H9 (cell line): ENCODE results near the gene PLXNA4. TPM values are rescaled to one million over a fixed set of nuclear protein-coding genes. Genes with fewer than 3 reads are reported as not detected.

Experiments
- DNase-seq: peaks from one replicate; pipeline ENCODE4 v3.0.0-alpha.2; 2017
- H2AFZ ChIP-seq: one replicate; pipeline ENCODE4 v1.6.1; 2013; ENCODE audit warnings: mild to moderate bottlenecking, low read length, control low read depth, moderate library complexity
- H2AK5ac ChIP-seq: 2 replicates; pipeline ENCODE4 v1.6.1; 2013; ENCODE audit warnings: low read length, control low read depth, mixed read lengths; ENCODE audit not compliant: insufficient read length
- H2BK120ac ChIP-seq: one replicate; pipeline ENCODE4 v1.6.1; 2013; ENCODE audit warnings: low read depth, mild to moderate bottlenecking, low read length, control low read depth, inconsistent platforms; ENCODE audit not compliant: poor library complexity, severe bottlenecking
- H2BK12ac ChIP-seq: 2 replicates; pipeline ENCODE4 v1.6.1; 2013; ENCODE audit warnings: low read length, control low read depth, mixed read lengths, low read depth; ENCODE audit not compliant: insufficient read length
- H2BK15ac ChIP-seq: 2 replicates; pipeline ENCODE4 v1.6.1; 2013; ENCODE audit warnings: low read depth, low read length, control low read depth
- H2BK20ac ChIP-seq: one replicate; pipeline ENCODE4 v1.6.1; 2013; ENCODE audit warnings: low read depth, mild to moderate bottlenecking, low read length, control low read depth, inconsistent platforms; ENCODE audit not compliant: poor library complexity, severe bottlenecking
- H2BK5ac ChIP-seq: 2 replicates; pipeline ENCODE4 v1.6.1; 2013; ENCODE audit warnings: low read length, control low read depth, mixed read lengths; ENCODE audit not compliant: insufficient read length
- H3K14ac ChIP-seq: 2 replicates; pipeline ENCODE4 v1.6.1; 2013; ENCODE audit warnings: low read length, control low read depth; ENCODE audit not compliant: insufficient read depth
- H3K18ac ChIP-seq: 2 replicates; pipeline ENCODE4 v1.6.1; 2013; ENCODE audit warnings: low read depth, mild to moderate bottlenecking, mixed read lengths, low read length, control low read depth; ENCODE audit not compliant: insufficient read length
- H3K23ac ChIP-seq: 2 replicates; pipeline ENCODE4 v1.6.1; 2013; ENCODE audit warnings: low read length, control low read depth, mixed read lengths, low read depth; ENCODE audit not compliant: insufficient read length
- H3K23me2 ChIP-seq: 2 replicates; pipeline ENCODE4 v1.6.1; 2013; ENCODE audit warnings: low read depth, mild to moderate bottlenecking, mixed read lengths, low read length, control low read depth; ENCODE audit not compliant: insufficient read length, poor library complexity, severe bottlenecking
- H3K27ac ChIP-seq: 2 replicates; pipeline ENCODE4 v1.5.1; 2013; ENCODE audit warnings: low read length, control low read depth, mixed read lengths, low read depth; ENCODE audit not compliant: insufficient read length
- H3K27me3 ChIP-seq: 2 replicates; pipeline ENCODE4 v1.6.1; 2013; ENCODE audit warnings: low read length, control low read depth, inconsistent platforms; ENCODE audit not compliant: insufficient read depth
- H3K4ac ChIP-seq: 2 replicates; pipeline ENCODE4 v1.6.1; 2013; ENCODE audit warnings: low read depth, mild to moderate bottlenecking, control low read depth, inconsistent platforms, low read length, moderate library complexity
- H3K4me1 ChIP-seq: 2 replicates; pipeline ENCODE4 v1.6.1; 2013; ENCODE audit warnings: low read length, control low read depth, inconsistent platforms; ENCODE audit not compliant: insufficient read depth
- H3K4me2 ChIP-seq: 2 replicates; pipeline ENCODE4 v1.6.1; 2013; ENCODE audit warnings: low read length, control low read depth, mixed read lengths; ENCODE audit not compliant: insufficient read length, insufficient read depth
- H3K56ac ChIP-seq: 2 replicates; pipeline ENCODE4 v1.6.1; 2013; ENCODE audit warnings: low read depth, mild to moderate bottlenecking, mixed read lengths, low read length, control low read depth; ENCODE audit not compliant: insufficient read length
- H3K79me1 ChIP-seq: 2 replicates; pipeline ENCODE4 v1.6.1; 2013; ENCODE audit warnings: low read depth, mild to moderate bottlenecking, moderate library complexity, low read length, control low read depth, inconsistent platforms; ENCODE audit not compliant: insufficient read depth, poor library complexity, severe bottlenecking
- H3K79me2 ChIP-seq: 2 replicates; pipeline ENCODE4 v1.6.1; 2013; ENCODE audit warnings: low read length, control low read depth, inconsistent platforms; ENCODE audit not compliant: insufficient read depth
- H3K9ac ChIP-seq: 2 replicates; pipeline ENCODE4 v1.6.1; 2013; ENCODE audit warnings: low read length, control low read depth, mixed read lengths; ENCODE audit not compliant: insufficient read length; ENCODE audit errors: extremely low read depth
- H3K9me3 ChIP-seq: one replicate; pipeline ENCODE4 v1.6.1; 2013; ENCODE audit warnings: low read depth, low read length, inconsistent platforms; ENCODE audit not compliant: control insufficient read depth
- H3T11ph ChIP-seq: one replicate; pipeline ENCODE4 v1.6.1; 2013; ENCODE audit warnings: mild to moderate bottlenecking, low read length, control low read depth, inconsistent platforms
- H4K20me1 ChIP-seq: one replicate; pipeline ENCODE4 v1.6.1; 2013; ENCODE audit not compliant: control insufficient read depth, insufficient read length, insufficient read depth
- H4K5ac ChIP-seq: 2 replicates; pipeline ENCODE4 v1.6.1; 2013; ENCODE audit warnings: low read depth, mild to moderate bottlenecking, mixed read lengths, low read length, control low read depth; ENCODE audit not compliant: insufficient read length
- H4K8ac ChIP-seq: replicated peaks from 2 replicates; pipeline ENCODE4 v1.6.1; 2013; ENCODE audit warnings: low read length, control low read depth, mixed read lengths, low read depth; ENCODE audit not compliant: insufficient read length
- H4K91ac ChIP-seq: 2 replicates; pipeline ENCODE4 v1.6.1; 2013; ENCODE audit warnings: low read depth, mild to moderate bottlenecking, moderate library complexity, mixed read lengths, low read length, control low read depth; ENCODE audit not compliant: insufficient read length
- H3K27ac Mint-ChIP-seq, 3 experiments: 2 replicates in 2 of 3; 3 replicates in 1 of 3; pipeline ENCODE4 v1.8.0; 2020 to 2021; ENCODE audit warnings: mixed read lengths in 3 of 3, mild to moderate bottlenecking in 1 of 3, moderate library complexity in 1 of 3
- H3K27me3 Mint-ChIP-seq: 2 replicates; pipeline ENCODE4 v1.8.0; 2021; ENCODE audit warnings: low read depth, mild to moderate bottlenecking, moderate library complexity, mixed read lengths
- H3K36me3 Mint-ChIP-seq, 3 experiments: 2 replicates in 2 of 3; 3 replicates in 1 of 3; pipeline ENCODE4 v1.8.0; 2020 to 2021; ENCODE audit warnings: low read depth in 3 of 3, mixed read lengths in 3 of 3; ENCODE audit not compliant: insufficient read depth in 1 of 3
- H3K4me1 Mint-ChIP-seq, 2 experiments: 2 replicates each; pipeline ENCODE4 v1.8.0; 2020; ENCODE audit warnings: mixed read lengths in 2 of 2
- H3K4me3 Mint-ChIP-seq, 2 experiments: 2 replicates in 1 of 2; 3 replicates in 1 of 2; pipeline ENCODE4 v1.8.0; 2020 to 2021; ENCODE audit warnings: mild to moderate bottlenecking in 2 of 2, mixed read lengths in 2 of 2, moderate library complexity in 1 of 2
- H3K9me3 Mint-ChIP-seq, 2 experiments: 2 replicates in 1 of 2; 3 replicates in 1 of 2; pipeline ENCODE4 v1.8.0; 2020; ENCODE audit warnings: mild to moderate bottlenecking in 2 of 2, mixed read lengths in 2 of 2, moderate library complexity in 1 of 2
- WGBS: extraction: QIAGEN DNeasy Blood & Tissue Kit; methylation state at CpG from one replicate; pipeline ENCODE4 v1.1.7; 2013; ENCODE audit warnings: missing lambda C conversion rate, low lambda C conversion rate, mixed read lengths; ENCODE audit not compliant: insufficient read length; ENCODE audit errors: extremely low coverage; 5-methylcytosine and 5-hydroxymethylcytosine counted together
- total RNA-seq: library from RNA; stranded (reverse); gene quantifications from 2 replicates; pipeline ENCODE4 v1.2.1, GENCODE V29; 2021
- TF ChIP-seq, protein P1 (sequence below): fragments of 200-600 bp; sonication (generic); conservative IDR thresholded peaks from 3 replicates; pipeline ENCODE4 v1.8.0; 2021; ENCODE audit warnings: antibody characterized with exemption, mild to moderate bottlenecking

Gene PLXNA4
- total RNA-seq, 1 experiment from 2014 or later = 0.35 TPM

DNA sequence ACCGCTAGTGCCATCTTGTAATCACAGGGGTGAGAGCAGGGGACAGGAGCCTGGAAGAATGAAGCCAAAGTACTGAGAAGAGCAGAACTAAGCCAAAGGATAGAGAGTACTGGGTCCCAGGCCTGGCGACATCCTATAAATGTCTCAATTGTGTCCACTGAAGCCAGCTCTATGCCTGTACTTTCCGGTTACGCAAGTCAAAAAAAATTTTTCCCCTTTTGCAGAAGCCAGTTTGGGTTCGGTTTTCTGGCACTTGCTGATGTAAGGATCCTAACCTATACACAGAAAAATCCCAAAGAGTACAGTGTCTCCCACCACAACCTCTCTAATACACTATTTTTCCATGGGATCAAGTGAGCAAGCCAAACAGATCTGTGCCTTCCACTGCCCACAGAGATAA, 61.1 kb downstream of the PLXNA4 start:
- no peak overlapping the region for H4K5ac ChIP-seq
- no peak overlapping the region for H4K91ac ChIP-seq
- H3K56ac ChIP-seq = no peak overlapping the region
- no peak overlapping the region for H3K4ac ChIP-seq
- H3K18ac ChIP-seq = no peak overlapping the region
- no peak overlapping the region for H2AFZ ChIP-seq
- H4K20me1 ChIP-seq = no peaks in the 10 kb centered on the region
- no peaks in the 10 kb centered on the region for H3K79me1 ChIP-seq
- peaks cover 7% of the 10 kb centered on the region for H3K27me3 Mint-ChIP-seq
- H3K4me2 ChIP-seq = no peak overlapping the region
- H3T11ph ChIP-seq = no peak overlapping the region
- no peak overlapping the region for H3K27ac Mint-ChIP-seq
- H2BK5ac ChIP-seq = no peak overlapping the region
- no peak overlapping the region for H4K8ac ChIP-seq
- TF ChIP-seq, protein P1, sequence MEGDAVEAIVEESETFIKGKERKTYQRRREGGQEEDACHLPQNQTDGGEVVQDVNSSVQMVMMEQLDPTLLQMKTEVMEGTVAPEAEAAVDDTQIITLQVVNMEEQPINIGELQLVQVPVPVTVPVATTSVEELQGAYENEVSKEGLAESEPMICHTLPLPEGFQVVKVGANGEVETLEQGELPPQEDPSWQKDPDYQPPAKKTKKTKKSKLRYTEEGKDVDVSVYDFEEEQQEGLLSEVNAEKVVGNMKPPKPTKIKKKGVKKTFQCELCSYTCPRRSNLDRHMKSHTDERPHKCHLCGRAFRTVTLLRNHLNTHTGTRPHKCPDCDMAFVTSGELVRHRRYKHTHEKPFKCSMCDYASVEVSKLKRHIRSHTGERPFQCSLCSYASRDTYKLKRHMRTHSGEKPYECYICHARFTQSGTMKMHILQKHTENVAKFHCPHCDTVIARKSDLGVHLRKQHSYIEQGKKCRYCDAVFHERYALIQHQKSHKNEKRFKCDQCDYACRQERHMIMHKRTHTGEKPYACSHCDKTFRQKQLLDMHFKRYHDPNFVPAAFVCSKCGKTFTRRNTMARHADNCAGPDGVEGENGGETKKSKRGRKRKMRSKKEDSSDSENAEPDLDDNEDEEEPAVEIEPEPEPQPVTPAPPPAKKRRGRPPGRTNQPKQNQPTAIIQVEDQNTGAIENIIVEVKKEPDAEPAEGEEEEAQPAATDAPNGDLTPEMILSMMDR = no peak
- no peak overlapping the region for H2AK5ac ChIP-seq
- H2BK120ac ChIP-seq = no peak overlapping the region
- no peak for DNase-seq
- H3K9ac ChIP-seq = no peak overlapping the region
- no peaks in the 10 kb centered on the region for H3K23me2 ChIP-seq
- no peak overlapping the region for H3K4me3 Mint-ChIP-seq
- no peak overlapping the region for H2BK12ac ChIP-seq
- H3K9me3 ChIP-seq = no peaks in the 10 kb centered on the region
- no peaks in the 10 kb centered on the region for H3K27me3 ChIP-seq
- no peak overlapping the region for H3K27ac ChIP-seq
- peaks cover 4 to 9% of the 10 kb centered on the region in 2 experiments for H3K4me1 Mint-ChIP-seq
- H2BK15ac ChIP-seq = no peak overlapping the region
- H3K79me2 ChIP-seq = no peaks in the 10 kb centered on the region
- H3K14ac ChIP-seq = no peak overlapping the region
- no peak overlapping the region for H2BK20ac ChIP-seq
- no peak overlapping the region for H3K23ac ChIP-seq
- WGBS = no CpG with 5 or more reads among the region's 5 CpGs
- no peaks in the 10 kb centered on the region for H3K9me3 Mint-ChIP-seq
- H3K4me1 ChIP-seq = peaks cover 2% of the 10 kb centered on the region; the same call in 1 of the 2 replicates
- no peaks in the 10 kb centered on the region for H3K36me3 Mint-ChIP-seq
